PC-9 (cell line): ENCODE results near the gene PNKP.

ENCODE experiments used
- CTCF ChIP-seq: fragments of 200-600 bp; sonication (generic); conservative IDR thresholded peaks from 2 replicates; pipeline ENCODE4 v1.6.1; 2017; ENCODE audit warnings: mixed run types, antibody characterized with exemption, mild to moderate bottlenecking, moderate library complexity
- EZH2 ChIP-seq: fragments of 200-600 bp; sonication (generic); IDR thresholded peaks from 2 replicates; pipeline ENCODE4 v1.8.0; 2017; ENCODE audit warnings: antibody characterized with exemption, low read depth

GRCh38 chr19:49892716-49893115 lies 25.3 kb upstream of the PNKP start:
- TF ChIP-seq EZH2 = no peak
- TF ChIP-seq CTCF = no peak
